Erythroblast (primary cell): ENCODE data around the gene CHRNA4.

Experiments
- GATA1 ChIP-seq: IDR thresholded peaks from 2 replicates; pipeline ENCODE4 v1.6.1; 2011; ENCODE audit warnings: low read depth, mild to moderate bottlenecking, control low read depth, low read length, moderate library complexity
- POLR2A ChIP-seq: IDR thresholded peaks from 2 replicates; pipeline ENCODE4 v1.6.1; 2011; ENCODE audit warnings: mild to moderate bottlenecking, low read length

DNA sequence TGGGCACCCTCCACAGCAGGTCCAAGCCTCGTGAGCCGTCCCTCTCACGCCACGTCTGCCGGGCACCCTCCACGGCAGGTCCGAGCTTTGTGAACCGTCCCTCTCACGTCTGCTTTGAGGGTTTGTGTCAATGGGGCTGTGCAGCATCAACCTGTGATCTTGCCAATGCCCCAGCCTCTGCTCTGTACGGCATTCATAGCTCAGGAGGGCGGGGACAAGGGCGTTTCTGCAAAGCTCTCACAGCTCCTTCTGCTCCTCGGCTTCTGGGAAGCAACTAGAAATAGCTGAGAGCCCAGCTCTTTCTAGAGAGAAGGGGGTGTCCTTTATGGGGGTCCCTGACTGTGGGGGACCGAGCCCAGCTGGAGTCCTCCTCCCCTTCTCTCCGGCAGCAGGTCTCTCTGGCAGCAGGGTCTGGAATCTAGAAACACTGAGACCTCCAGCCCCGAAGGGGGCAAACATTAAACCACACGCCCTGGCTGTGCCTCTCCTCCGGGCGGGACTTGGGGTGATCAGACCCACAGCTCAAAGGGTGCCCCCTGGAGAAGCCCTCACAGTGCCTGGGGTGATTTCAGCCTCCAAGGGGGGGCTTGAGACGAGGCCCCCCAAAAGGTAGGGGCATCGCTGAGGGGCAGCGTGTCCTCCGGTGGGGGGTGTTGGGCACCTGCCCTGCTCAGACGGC lies 41.2 kb upstream of the CHRNA4 start:
- TF ChIP-seq POLR2A (no peak), GATA1 (no peak)
